WTC11 (cell line): Measurements from ENCODE around the gene GPAT3. TPM values are rescaled to one million over a fixed set of nuclear protein-coding genes. Genes with fewer than 3 reads are reported as not detected.

Experiments used
- ATAC-seq: fragments of 200-7000 bp; cut with Tn5 transposase; 2 replicates; pipeline ENCODE4 v1.10.0; 2021; ENCODE audit warnings: mild to moderate bottlenecking, moderate library complexity
- CTCF ChIA-PET: fragments of 300-600 bp; sonication (Branson Sonifier 250); formaldehyde crosslinking; loops from one replicate; lab custom pipeline; 2021; ENCODE audit warnings: antibody characterized with exemption; lab: Charles Lee
- POLR2A ChIA-PET: fragments of 350-600 bp; sonication (Branson Sonifier 250); formaldehyde crosslinking; loops from one replicate; lab custom pipeline; 2021; ENCODE audit warnings: antibody characterized with exemption; lab: Charles Lee
- DNase-seq: peaks from one replicate; pipeline ENCODE4 v3.0.0; 2021; ENCODE audit warnings: low spot score
- H3K27ac Mint-ChIP-seq: 2 replicates; pipeline ENCODE4 v1.8.0; 2021; ENCODE audit warnings: mixed read lengths
- H3K27me3 Mint-ChIP-seq: 2 replicates; pipeline ENCODE4 v1.8.0; 2021; ENCODE audit warnings: low read depth, mild to moderate bottlenecking, moderate library complexity, mixed read lengths
- H3K36me3 Mint-ChIP-seq: 2 replicates; pipeline ENCODE4 v1.8.0; 2021; ENCODE audit warnings: mixed read lengths
- H3K4me1 Mint-ChIP-seq: 2 replicates; pipeline ENCODE4 v1.8.0; 2022; ENCODE audit warnings: mixed read lengths
- H3K4me3 Mint-ChIP-seq: 2 replicates; pipeline ENCODE4 v1.8.0; 2021; ENCODE audit warnings: mild to moderate bottlenecking, moderate library complexity, mixed read lengths
- H3K9me3 Mint-ChIP-seq: 2 replicates; pipeline ENCODE4 v1.8.0; 2021; ENCODE audit warnings: mixed read lengths
- AFF4 ChIP-seq: sonication (generic); formaldehyde crosslinking; IDR thresholded peaks from 2 replicates; pipeline ENCODE4 v1.8.1; 2023; ENCODE audit warnings: mild to moderate bottlenecking, missing genetic modification reagents, borderline replicate concordance
- EMX1 ChIP-seq: fragments of 250-450 bp; sonication (Bioruptor Pico); IDR thresholded peaks from 2 replicates; pipeline ENCODE4 v1.8.0; 2021; ENCODE audit warnings: mild to moderate bottlenecking
- IRF1 ChIP-seq: sonication (generic); formaldehyde crosslinking; IDR thresholded peaks from 2 replicates; pipeline ENCODE4 v1.8.0; 2023; ENCODE audit warnings: missing genetic modification reagents
- KAT7 ChIP-seq: sonication (generic); formaldehyde crosslinking; IDR thresholded peaks from 2 replicates; pipeline ENCODE4 v1.8.1; 2023; ENCODE audit warnings: missing genetic modification reagents, mild to moderate bottlenecking, borderline replicate concordance
- NFE2L1 ChIP-seq: sonication (generic); formaldehyde crosslinking; IDR thresholded peaks from 2 replicates; pipeline ENCODE4 v1.8.1; 2023; ENCODE audit warnings: missing genetic modification reagents
- PREB ChIP-seq: sonication (generic); formaldehyde crosslinking; IDR thresholded peaks from 2 replicates; pipeline ENCODE4 v1.8.1; 2022; ENCODE audit warnings: mild to moderate bottlenecking, missing genetic modification reagents, moderate library complexity, borderline replicate concordance
- RORB ChIP-seq: fragments of 250-450 bp; sonication (Bioruptor Pico); IDR thresholded peaks from 2 replicates; pipeline ENCODE4 v1.9.0; 2021; ENCODE audit warnings: mild to moderate bottlenecking
- SMAD3 ChIP-seq: sonication (generic); formaldehyde crosslinking; IDR thresholded peaks from 2 replicates; pipeline ENCODE4 v1.8.0; 2022; ENCODE audit warnings: missing genetic modification reagents, mild to moderate bottlenecking, borderline replicate concordance
- TP53 ChIP-seq: sonication (generic); formaldehyde crosslinking; IDR thresholded peaks from 2 replicates; pipeline ENCODE4 v1.8.1; 2023; ENCODE audit warnings: mild to moderate bottlenecking, missing genetic modification reagents
- USF1 ChIP-seq: sonication (generic); formaldehyde crosslinking; IDR thresholded peaks from 2 replicates; pipeline ENCODE4 v1.8.0; 2022; ENCODE audit warnings: mild to moderate bottlenecking, missing genetic modification reagents
- ZNF121 ChIP-seq: sonication (generic); formaldehyde crosslinking; IDR thresholded peaks from 2 replicates; pipeline ENCODE4 v1.8.0; 2023; ENCODE audit warnings: missing genetic modification reagents
- ZNF219 ChIP-seq: sonication (generic); formaldehyde crosslinking; IDR thresholded peaks from 2 replicates; pipeline ENCODE4 v1.8.0; 2023; ENCODE audit warnings: missing genetic modification reagents, mild to moderate bottlenecking, borderline replicate concordance
- ZNF396 ChIP-seq: fragments of 250-450 bp; sonication (Bioruptor Pico); IDR thresholded peaks from 2 replicates; pipeline ENCODE4 v1.8.0; 2021; ENCODE audit warnings: mild to moderate bottlenecking, moderate library complexity, borderline replicate concordance
- ZSCAN18 ChIP-seq: fragments of 250-450 bp; sonication (Bioruptor Pico); IDR thresholded peaks from 2 replicates; pipeline ENCODE4 v2.1.2; 2022; ENCODE audit warnings: mild to moderate bottlenecking, moderate library complexity
- total RNA-seq: library from RNA; stranded (reverse); gene quantifications from 3 replicates; pipeline ENCODE4 v1.2.3, GENCODE V29; 2021

The GPAT3 gene
- total RNA-seq, 1 experiment from 2014 or later, result 1.3 TPM

GRCh38 chr4:83616252-83616651 is 80.3 kb downstream of the GPAT3 start (continued):
- TF ChIP-seq PREB (no peak), NFE2L1 (CRISPR knock-in tag) (no peak), TP53 (no peak), RORB (CRISPR knock-in tag) (no peak), ZSCAN18 (CRISPR knock-in tag) (no peak)

GRCh38 chr4:83617371-83618035 is 81.6 kb downstream of the GPAT3 start:
- peaks cover 11% of the 10 kb centered on the region for H3K27me3 Mint-ChIP-seq
- peaks cover 42% of the 10 kb centered on the region for H3K36me3 Mint-ChIP-seq
- no peak overlapping the region for H3K4me3 Mint-ChIP-seq
- peaks cover 53% of the 10 kb centered on the region for H3K9me3 Mint-ChIP-seq
- ChIA-PET CTCF (interaction anchor here (1.2 kb wide), 1 partner anchor 81 kb away, joined by 3 read pairs; no protein-coding TSS in a partner anchor), POLR2A (interaction anchor here (0.6 kb wide), 1 partner anchor 884 kb away, joined by 3 read pairs; no protein-coding TSS in a partner anchor)
- DNase-seq, result no peak
- 0 out of 2 replicates have a peak overlapping the region, but pooled peaks have one; percentile 62 for H3K27ac Mint-ChIP-seq
- TF ChIP-seq AFF4 (CRISPR knock-in tag) (no peak), ZNF396 (CRISPR knock-in tag) (no peak), EMX1 (CRISPR knock-in tag) (no peak), ZNF121 (CRISPR knock-in tag) (no peak), IRF1 (CRISPR knock-in tag) (no peak), TP53 (no peak), USF1 (no peak), KAT7 (CRISPR knock-in tag) (no peak), ZNF219 (CRISPR knock-in tag) (no peak), ZSCAN18 (CRISPR knock-in tag) (no peak), SMAD3 (CRISPR knock-in tag) (no peak)
- H3K4me1 Mint-ChIP-seq, result peaks cover 28% of the 10 kb centered on the region
- no peak for ATAC-seq
